GM12878 (cell line): Measurements from ENCODE around the gene TTC39B. TPM values are rescaled to one million over a fixed set of nuclear protein-coding genes. Genes with fewer than 3 reads are reported as not detected.

Source experiments
- ATAC-seq: fragments of 200-7000 bp; cut with Tn5 transposase; 3 replicates; pipeline ENCODE4 v1.9.1; 2020; ENCODE audit warnings: mild to moderate bottlenecking, moderate library complexity
- BruUV-seq: library from RNA; stranded (reverse); fragments of 400-500 nt; replicated peaks from 2 replicates; lab custom pipeline; 2021; lab: Mats Ljungman, UMichigan
- CTCF ChIA-PET: fragments of 300-600 bp; sonication (Branson Sonifier 250); formaldehyde crosslinking; extraction: SDS; loops from one replicate; lab custom pipeline; 2021; ENCODE audit warnings: inconsistent platforms; lab: Yijun Ruan, JAX
- POLR2A ChIA-PET: fragments of 350-600 bp; formaldehyde crosslinking; extraction: SDS; loops from one replicate; lab custom pipeline; 2021; ENCODE audit warnings: inconsistent platforms; lab: Charles Lee
- RAD21 ChIA-PET: fragments of 300-600 bp; sonication (Branson Sonifier 250); formaldehyde crosslinking; loops from one replicate; lab custom pipeline; 2023; ENCODE audit warnings: antibody characterized with exemption; ENCODE audit not compliant: unreplicated experiment; lab: Charles Lee
- SMC1A ChIA-PET: fragments of 300-600 bp; sonication (Branson Sonifier 250); formaldehyde crosslinking; loops from one replicate; lab custom pipeline; 2023; ENCODE audit not compliant: unreplicated experiment, uncharacterized antibody; lab: Charles Lee
- DNase-seq: peaks from one replicate; pipeline ENCODE4 v3.0.0-alpha.2; 2011; ENCODE audit warnings: low read depth, low spot score
- FAIRE-seq: peaks from 3 replicates; lab custom pipeline; 2011; peaks lifted over from hg19 to GRCh38; lab: Jason Lieb, UNC
- H2AFZ ChIP-seq: 2 replicates; pipeline ENCODE4 v1.6.0; 2011; ENCODE audit warnings: low read depth, low read length, control low read depth; ENCODE audit not compliant: control insufficient read depth
- H3K27ac ChIP-seq: 2 replicates; pipeline ENCODE4 v1.5.1; 2011; ENCODE audit warnings: control low read depth; ENCODE audit not compliant: control insufficient read depth, insufficient read depth
- H3K27me3 ChIP-seq, 2 experiments: replicated peaks in 1 of 2; 2 replicates each; pipeline versions ENCODE4 v1.6.0 to v1.6.1; 2011; ENCODE audit warnings: low read length in 1 of 2; ENCODE audit not compliant: control insufficient read depth in 2 of 2, insufficient read depth in 2 of 2
- H3K36me3 ChIP-seq, 2 experiments: 2 replicates each; pipeline ENCODE4 v1.5.1; 2011; ENCODE audit warnings: low read length in 1 of 2; ENCODE audit not compliant: control insufficient read depth in 2 of 2, insufficient read depth in 2 of 2
- H3K4me1 ChIP-seq: 2 replicates; pipeline ENCODE4 v1.6.1; 2011; ENCODE audit warnings: mild to moderate bottlenecking, low read length, moderate library complexity, mixed read lengths; ENCODE audit not compliant: control insufficient read depth, insufficient read depth
- H3K4me2 ChIP-seq: 2 replicates; pipeline ENCODE4 v1.6.0; 2011; ENCODE audit warnings: control low read depth; ENCODE audit not compliant: control insufficient read depth, insufficient read depth
- H3K4me3 ChIP-seq: fragments of 200-600 bp; sonication (generic); 2 replicates; pipeline ENCODE4 v1.5.1; 2016
- H3K79me2 ChIP-seq: 2 replicates; pipeline ENCODE4 v1.6.0; 2011; ENCODE audit warnings: low read length; ENCODE audit not compliant: control insufficient read depth, insufficient read depth
- H3K9ac ChIP-seq: 2 replicates; pipeline ENCODE4 v1.8.0; 2011; ENCODE audit warnings: low read length, control low read depth, mixed read lengths; ENCODE audit not compliant: control insufficient read depth, insufficient read depth
- H3K9me3 ChIP-seq: replicated peaks from 3 replicates; pipeline ENCODE4 v1.5.1; 2011; ENCODE audit warnings: mild to moderate bottlenecking, low read length; ENCODE audit not compliant: control insufficient read depth, insufficient read depth
- H4K20me1 ChIP-seq: 2 replicates; pipeline ENCODE4 v1.6.0; 2011; ENCODE audit not compliant: control insufficient read depth, insufficient read depth
- HCFC1 ChIP-seq: fragments of 150-350 bp; IDR thresholded peaks from 2 replicates; pipeline ENCODE4 v1.6.1; 2014; ENCODE audit warnings: low read length
- JUND ChIP-seq: IDR thresholded peaks from 2 replicates; pipeline ENCODE4 v1.6.1; 2012; ENCODE audit warnings: low read depth, mild to moderate bottlenecking, low read length, improper control_type of control experiment, moderate library complexity
- NR2C2 ChIP-seq: IDR thresholded peaks from 2 replicates; pipeline ENCODE4 v1.6.1; 2011; ENCODE audit warnings: borderline replicate concordance, low read depth; ENCODE audit not compliant: control insufficient read depth, insufficient read length
- PBX3 ChIP-seq: IDR thresholded peaks from 2 replicates; pipeline ENCODE4 v1.6.1; 2011; ENCODE audit warnings: mild to moderate bottlenecking, low read depth, low read length, moderate library complexity; ENCODE audit not compliant: insufficient replicate concordance
- PML ChIP-seq: IDR thresholded peaks from 2 replicates; pipeline ENCODE4 v1.6.1; 2012; ENCODE audit warnings: low read length, inconsistent platforms
- SMAD5 ChIP-seq: IDR thresholded peaks from 2 replicates; pipeline ENCODE4 v1.6.1; 2016; ENCODE audit warnings: antibody characterized with exemption, low read depth
- ZNF207 ChIP-seq: fragments of 450-650 bp; IDR thresholded peaks from 2 replicates; pipeline ENCODE4 v1.6.1; 2014; ENCODE audit warnings: antibody characterized with exemption, mild to moderate bottlenecking, borderline replicate concordance
- ZNF24 ChIP-seq: fragments of 450-650 bp; IDR thresholded peaks from 2 replicates; pipeline ENCODE4 v1.6.1; 2017; ENCODE audit warnings: antibody characterized with exemption, mild to moderate bottlenecking
- ZNF274 ChIP-seq: IDR thresholded peaks from one replicate; pipeline ENCODE4 v1.8.0; 2011; ENCODE audit not compliant: insufficient read length, insufficient read depth
- WGBS: methylation state at CpG from one replicate; pipeline ENCODE4 v1.1.6; 2016; ENCODE audit warnings: low lambda C conversion rate; ENCODE audit not compliant: insufficient replicate concordance, insufficient coverage; ENCODE audit errors: missing lambda C conversion rate; 5-methylcytosine and 5-hydroxymethylcytosine counted together
- in situ Hi-C: fragments of 300-500 bp; cut with MboI; formaldehyde crosslinking; loops from 9 replicates; pipeline ENCODE4 v1.14.3; 2018; ENCODE audit warnings: mixed read lengths
- intact Hi-C: fragments of 100-400 bp; cut with micrococcal nuclease; formaldehyde crosslinking; loops from one replicate; pipeline ENCODE4 v1.14.2; 2022; ENCODE audit not compliant: unreplicated experiment
- polyA plus RNA-seq, 11 experiments: library from polyadenylated mRNA; depleted of rRNA in 4 of 11; unstranded in 6 of 11; stranded (reverse) in 5 of 11; fragments of >200 nt; fragmentation: Nextera tagmentation in 4 of 11; fragmentation: Illumina TruSeq in 1 of 11; extraction: Ambion mirVana in 4 of 11; extraction: Trizol in 1 of 11; gene quantifications; 1 replicate in 1 of 11; 2 replicates in 10 of 11; pipeline versions ENCODE4 v1.2.1 to v1.2.3, GENCODE V29; 2011 to 2016; ENCODE audit warnings: inconsistent platforms in 2 of 11, missing spikeins in 2 of 11, low read depth in 1 of 11
- total RNA-seq, 4 experiments: library from RNA; depleted of rRNA in 3 of 4; stranded (reverse); fragments of >200 nt in 3 of 4; fragmentation: Illumina TruSeq in 1 of 4; extraction: Trizol in 1 of 4; gene quantifications; 2 replicates each; pipeline versions ENCODE4 v1.2.1 to v1.2.3, GENCODE V29; 2013 to 2021

TTC39B gene
- total and polyA plus RNA-seq, 10 of the 15 experiments (the other 5 are each of a cell fraction or from before 2014, with no cell fraction given) = 0.68 to 2.5 (median 1.5) TPM

GRCh38 chr9:15248621-15249020 lies 58.4 kb downstream of the TTC39B start:
- no peaks in the 10 kb centered on the region for H3K27me3 ChIP-seq
- H3K27ac ChIP-seq = no peak overlapping the region
- H3K9me3 ChIP-seq = no peaks in the 10 kb centered on the region
- ATAC-seq (no peak), FAIRE-seq (no peak), DNase-seq (no peak)
- no peak overlapping the region for H3K4me3 ChIP-seq
- H3K36me3 ChIP-seq = no peaks in the 10 kb centered on the region
- H3K4me2 ChIP-seq = no peak overlapping the region
- no peaks in the 10 kb centered on the region for H4K20me1 ChIP-seq
- BruUV-seq = no TSS peak
- no peak overlapping the region for H3K9ac ChIP-seq
- POLR2A ChIA-PET = no interaction called here
- RAD21 ChIA-PET = no interaction called here
- intact Hi-C loops (no loop called here), in situ Hi-C loops (no loop called here)
- no peaks in the 10 kb centered on the region for H3K4me1 ChIP-seq
- CTCF ChIA-PET = interaction anchor here (1.4 kb wide), 1 partner anchor 17 kb away, joined by 4 read pairs; no protein-coding TSS in a partner anchor
- H3K79me2 ChIP-seq = no peaks in the 10 kb centered on the region
- SMC1A ChIA-PET = no interaction called here
- TF ChIP-seq ZNF24 (peak; percentile 83), JUND (no peak)
- TF ChIP-seq, all 136 proteins: peak for 1
- H2AFZ ChIP-seq = no peak overlapping the region
- 19% methylated on average over 2 of the region's 2 CpGs for WGBS

- Histone ChIP-seq H3K9ac (no peak overlapping the region), H3K4me2 (no peak overlapping the region), H3K27ac (no peak overlapping the region), H3K4me3 (no peak overlapping the region), H3K9me3 (no peaks in the 10 kb centered on the region), H3K4me1 (no peaks in the 10 kb centered on the region), H2AFZ (no peak overlapping the region), H3K27me3 (no peaks in the 10 kb centered on the region), H3K79me2 (no peaks in the 10 kb centered on the region), H3K36me3 (no peaks in the 10 kb centered on the region), H4K20me1 (no peaks in the 10 kb centered on the region)
- intact Hi-C loops = no loop called here
- DNase-seq (no peak), ATAC-seq (no peak), FAIRE-seq (no peak)
- RAD21 ChIA-PET = no interaction called here
- POLR2A ChIA-PET = no interaction called here
- TF ChIP-seq PBX3 (no peak), HCFC1 (no peak), SMAD5 (no peak), ZNF274 (no peak), PML (no peak), ZNF207 (no peak), NR2C2 (no peak)
- BruUV-seq = no TSS peak
- CTCF ChIA-PET = interaction anchor here (1.2 to 1.4 kb wide), 2 partner anchors 16 to 36 kb away, joined by 3 to 4 read pairs; no protein-coding TSS in a partner anchor
- SMC1A ChIA-PET = no interaction called here
- in situ Hi-C loops = no loop called here
These were observed 58.9 kb downstream of the TTC39B start for GRCh38 chr9:15248081-15248480.
